ENCODE data around the gene GALNT2. TPM values are rescaled to one million over a fixed set of nuclear protein-coding genes. Genes with fewer than 3 reads are reported as not detected.

The GALNT2 gene
- total and polyA plus RNA-seq, 2 of the 4 experiments (the other 2 are of a cell fraction), result 50.4 to 189 TPM

DNA sequence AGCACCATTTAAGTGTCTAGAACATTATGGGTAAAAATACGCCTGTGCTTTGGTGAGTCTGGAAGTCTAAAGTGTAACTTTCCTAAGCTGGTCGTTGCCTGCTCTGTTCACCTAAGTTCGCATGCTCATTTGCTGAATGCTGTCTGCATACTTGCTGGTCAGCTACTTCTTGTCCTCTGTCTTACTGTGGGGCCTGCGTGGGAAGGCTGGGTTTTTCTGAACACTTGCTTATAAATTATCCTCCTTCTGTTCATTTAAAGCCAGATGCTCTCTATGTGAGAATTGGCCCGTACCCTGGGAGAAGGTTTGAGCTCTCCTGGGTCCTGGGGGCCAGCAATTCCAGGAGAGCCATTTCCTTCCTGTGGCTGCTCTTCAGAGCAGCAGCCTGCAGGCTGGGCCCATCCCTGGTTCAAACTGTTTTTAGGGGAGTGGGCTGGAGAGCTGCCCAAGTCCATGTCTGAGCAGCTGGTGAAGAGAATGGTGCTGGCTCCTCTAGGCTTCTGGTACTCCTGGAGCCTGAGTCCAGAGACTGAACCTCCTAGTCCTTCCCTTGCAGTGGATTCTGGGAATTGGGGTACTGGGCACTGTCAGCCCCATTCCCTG is 75.7 kb downstream of the GALNT2 start:
- intact Hi-C loops (cut with micrococcal nuclease), result no loop called here
- Histone ChIP-seq H4K5ac (ENCODE audit: low read depth, low read length) (no peak overlapping the region), H3K23ac (ENCODE audit: low read depth, low read length) (no peak overlapping the region), H3K9ac (ENCODE audit: low read depth, low read length) (no peak overlapping the region), H2AK5ac (ENCODE audit: low read depth, low read length) (no peak overlapping the region), H3K4me2 (ENCODE audit: low read depth, low read length) (no peak overlapping the region), H2AK9ac (replicated peaks; ENCODE audit: low read depth, low read length, poor library complexity) (no peak overlapping the region), H3K36me3 (ENCODE audit: control insufficient read depth, insufficient read depth, low read length) (no peaks in the 10 kb centered on the region), H3K27ac (ENCODE audit: insufficient read depth, low read length) (no peak overlapping the region), H2BK5ac (ENCODE audit: low read depth, low read length, poor library complexity, severe bottlenecking) (no peak overlapping the region), H2BK20ac (ENCODE audit: low read depth, low read length) (no peak overlapping the region), H4K91ac (ENCODE audit: insufficient read depth, low read depth, low read length) (no peak overlapping the region; the same call in 1 of the 2 replicates), H3K79me1 (ENCODE audit: low read depth in 1 of 2, low read length in 2 of 2) (peaks cover 57 to 92% of the 10 kb centered on the region in 2 experiments), H3K9me1 (ENCODE audit: insufficient read depth, low read length) (peaks cover 44% of the 10 kb centered on the region), H3K4me3 (ENCODE audit: insufficient read depth, low read depth, low read length) (no peak overlapping the region), H3K4ac (ENCODE audit: low read depth, low read length) (0 out of 2 replicates have a peak overlapping the region, but pooled peaks have one; percentile 13), H3K56ac (ENCODE audit: extremely low read depth, insufficient read depth, low read length) (no peak overlapping the region), H3K27me3 (ENCODE audit: control insufficient read depth, insufficient read depth, low read length) (no peaks in the 10 kb centered on the region), H3K14ac (replicated peaks; ENCODE audit: low read depth, low read length) (no peak overlapping the region), H2BK120ac (ENCODE audit: low read depth, low read length) (no peak overlapping the region), H3K9me3 (ENCODE audit: control insufficient read depth, insufficient read depth, low read length) (no peaks in the 10 kb centered on the region), H4K8ac (ENCODE audit: low read depth in 2 of 2, low read length in 2 of 2) (no peak overlapping the region), H2AFZ (replicated peaks; ENCODE audit: low read length, poor library complexity) (no peak overlapping the region), H4K20me1 (ENCODE audit: insufficient read depth, low read length) (peaks cover 70% of the 10 kb centered on the region), H3K18ac (ENCODE audit: low read depth, low read length) (no peak overlapping the region), H2BK15ac (ENCODE audit: low read depth, low read length) (no peak overlapping the region), H3K4me1 (ENCODE audit: control insufficient read depth, insufficient read depth, low read length) (peaks cover 16% of the 10 kb centered on the region)
- CTCF ChIA-PET, result no interaction called here
- no TSS peak for BruUV-seq (replicated peaks)
- in situ Hi-C loops (cut with MboI; ENCODE audit: low sequenced_read_pairs), result no loop called here
- POLR2A ChIA-PET (ENCODE audit: unreplicated experiment), result no interaction called here
- TF ChIP-seq SMC3 (IDR thresholded peaks at IDR 0.05; ENCODE audit: low read depth, low read length) (no peak), RFX5 (IDR thresholded peaks at IDR 0.05; ENCODE audit: low read depth, low read length) (no peak), FOS (IDR thresholded peaks at IDR 0.05; ENCODE audit: low read depth, low read length) (no peak), MAZ (IDR thresholded peaks at IDR 0.05; ENCODE audit: borderline replicate concordance, low read depth, low read length) (no peak)
- TF ChIP-seq, protein P1, sequence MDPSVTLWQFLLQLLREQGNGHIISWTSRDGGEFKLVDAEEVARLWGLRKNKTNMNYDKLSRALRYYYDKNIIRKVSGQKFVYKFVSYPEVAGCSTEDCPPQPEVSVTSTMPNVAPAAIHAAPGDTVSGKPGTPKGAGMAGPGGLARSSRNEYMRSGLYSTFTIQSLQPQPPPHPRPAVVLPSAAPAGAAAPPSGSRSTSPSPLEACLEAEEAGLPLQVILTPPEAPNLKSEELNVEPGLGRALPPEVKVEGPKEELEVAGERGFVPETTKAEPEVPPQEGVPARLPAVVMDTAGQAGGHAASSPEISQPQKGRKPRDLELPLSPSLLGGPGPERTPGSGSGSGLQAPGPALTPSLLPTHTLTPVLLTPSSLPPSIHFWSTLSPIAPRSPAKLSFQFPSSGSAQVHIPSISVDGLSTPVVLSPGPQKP (IDR thresholded peaks at IDR 0.05; ENCODE audit: borderline replicate concordance, low read depth, low read length), result no peak
- TF ChIP-seq, protein P2, sequence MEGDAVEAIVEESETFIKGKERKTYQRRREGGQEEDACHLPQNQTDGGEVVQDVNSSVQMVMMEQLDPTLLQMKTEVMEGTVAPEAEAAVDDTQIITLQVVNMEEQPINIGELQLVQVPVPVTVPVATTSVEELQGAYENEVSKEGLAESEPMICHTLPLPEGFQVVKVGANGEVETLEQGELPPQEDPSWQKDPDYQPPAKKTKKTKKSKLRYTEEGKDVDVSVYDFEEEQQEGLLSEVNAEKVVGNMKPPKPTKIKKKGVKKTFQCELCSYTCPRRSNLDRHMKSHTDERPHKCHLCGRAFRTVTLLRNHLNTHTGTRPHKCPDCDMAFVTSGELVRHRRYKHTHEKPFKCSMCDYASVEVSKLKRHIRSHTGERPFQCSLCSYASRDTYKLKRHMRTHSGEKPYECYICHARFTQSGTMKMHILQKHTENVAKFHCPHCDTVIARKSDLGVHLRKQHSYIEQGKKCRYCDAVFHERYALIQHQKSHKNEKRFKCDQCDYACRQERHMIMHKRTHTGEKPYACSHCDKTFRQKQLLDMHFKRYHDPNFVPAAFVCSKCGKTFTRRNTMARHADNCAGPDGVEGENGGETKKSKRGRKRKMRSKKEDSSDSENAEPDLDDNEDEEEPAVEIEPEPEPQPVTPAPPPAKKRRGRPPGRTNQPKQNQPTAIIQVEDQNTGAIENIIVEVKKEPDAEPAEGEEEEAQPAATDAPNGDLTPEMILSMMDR (conservative IDR thresholded peaks at IDR 0.05; ENCODE audit: low read depth, low read length), result no peak
- no peak for ATAC-seq (ENCODE audit: low read depth)
- dilution Hi-C loops (cut with HindIII; ENCODE audit: low sequenced_read_pairs, unreplicated experiment), result no loop called here
- 58% methylated on average over 2 of the region's 5 CpGs; no CpG with 5 or more reads in 1 of the 2 experiments for WGBS, 2 experiments (ENCODE audit: extremely low coverage in 2 of 2, insufficient read length in 1 of 2)
- no peak for DNase-seq

Data from IMR-90 (cell line).